Upper lobe of left lung (tissue), 4 donors: ENCODE data around the gene SOX30.

Experiments
- POLR2A ChIP-seq, 4 donors: fragments of 450-650 bp; IDR thresholded peaks; one replicate each; pipeline ENCODE4 v1.5.1; 2016 to 2017; ENCODE audit warnings: antibody characterized with exemption in 4 of 4, mild to moderate bottlenecking in 2 of 4
- TF ChIP-seq, protein P1 (sequence below), 6 experiments: fragments of 450-650 bp in 4 of 6; fragments of 200-600 bp in 2 of 6; sonication (generic) in 2 of 6; IDR thresholded peaks; one replicate each; pipeline ENCODE4 v1.5.1; 2016 to 2019; ENCODE audit warnings: antibody characterized with exemption in 6 of 6

DNA sequence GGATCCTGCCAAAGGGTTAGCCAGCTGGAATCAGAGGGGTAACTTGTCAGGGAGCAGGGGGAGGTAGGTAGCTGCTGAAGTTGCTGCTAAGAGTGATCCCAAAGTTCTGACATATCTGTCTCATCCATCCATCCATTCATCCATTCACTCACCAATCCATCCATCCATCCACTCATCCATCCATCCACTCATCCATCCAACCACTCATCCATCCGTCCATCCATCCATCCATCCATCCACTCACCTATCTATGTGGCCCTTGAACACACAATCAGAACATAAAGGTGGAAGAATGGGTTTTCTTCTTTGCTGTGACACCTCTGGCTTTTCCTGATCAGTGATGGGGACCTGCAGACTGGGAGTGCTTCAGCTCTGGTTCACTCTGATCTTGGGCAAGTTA is 16.1 kb upstream of the SOX30 start:
- TF ChIP-seq, protein P1, sequence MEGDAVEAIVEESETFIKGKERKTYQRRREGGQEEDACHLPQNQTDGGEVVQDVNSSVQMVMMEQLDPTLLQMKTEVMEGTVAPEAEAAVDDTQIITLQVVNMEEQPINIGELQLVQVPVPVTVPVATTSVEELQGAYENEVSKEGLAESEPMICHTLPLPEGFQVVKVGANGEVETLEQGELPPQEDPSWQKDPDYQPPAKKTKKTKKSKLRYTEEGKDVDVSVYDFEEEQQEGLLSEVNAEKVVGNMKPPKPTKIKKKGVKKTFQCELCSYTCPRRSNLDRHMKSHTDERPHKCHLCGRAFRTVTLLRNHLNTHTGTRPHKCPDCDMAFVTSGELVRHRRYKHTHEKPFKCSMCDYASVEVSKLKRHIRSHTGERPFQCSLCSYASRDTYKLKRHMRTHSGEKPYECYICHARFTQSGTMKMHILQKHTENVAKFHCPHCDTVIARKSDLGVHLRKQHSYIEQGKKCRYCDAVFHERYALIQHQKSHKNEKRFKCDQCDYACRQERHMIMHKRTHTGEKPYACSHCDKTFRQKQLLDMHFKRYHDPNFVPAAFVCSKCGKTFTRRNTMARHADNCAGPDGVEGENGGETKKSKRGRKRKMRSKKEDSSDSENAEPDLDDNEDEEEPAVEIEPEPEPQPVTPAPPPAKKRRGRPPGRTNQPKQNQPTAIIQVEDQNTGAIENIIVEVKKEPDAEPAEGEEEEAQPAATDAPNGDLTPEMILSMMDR (IDR thresholded peaks at IDR 0.05), result no peak
- no peak for TF ChIP-seq POLR2A (IDR thresholded peaks at IDR 0.05)
